Mucosa of descending colon (tissue), 3 donors: Measurements from ENCODE around the gene GPN1. TPM values are rescaled to one million over a fixed set of nuclear protein-coding genes. Genes with fewer than 3 reads are reported as not detected.

Experiments used
- ATAC-seq: fragments of 200-7000 bp; cut with Tn5 transposase; one replicate; pipeline ENCODE4 v1.9.1; 2020; ENCODE audit warnings: mild to moderate bottlenecking, moderate library complexity
- DNase-seq, 3 donors: peaks; one replicate each; pipeline ENCODE4 v3.0.0-alpha.2; 2020
- H3K36me3 ChIP-seq: fragments of 200-600 bp; one replicate; pipeline ENCODE4 v1.8.0; 2021; ENCODE audit warnings: low read depth, mild to moderate bottlenecking
- H3K4me1 ChIP-seq: fragments of 200-600 bp; one replicate; pipeline ENCODE4 v1.8.0; 2021; ENCODE audit warnings: low read depth, mild to moderate bottlenecking
- H3K4me3 ChIP-seq: fragments of 200-600 bp; one replicate; pipeline ENCODE4 v1.8.0; 2021; ENCODE audit warnings: mild to moderate bottlenecking
- H3K9me3 ChIP-seq: fragments of 200-600 bp; one replicate; pipeline ENCODE4 v1.8.0; 2021; ENCODE audit warnings: mild to moderate bottlenecking
- CTCF ChIP-seq: fragments of 200-600 bp; IDR thresholded peaks from one replicate; pipeline ENCODE4 v1.8.0; 2022; ENCODE audit warnings: antibody characterized with exemption, mild to moderate bottlenecking
- intact Hi-C, 2 donors: fragments of 100-400 bp; cut with DNase I in 1 of 2; cut with micrococcal nuclease in 1 of 2; formaldehyde crosslinking; loops; one replicate each; pipeline versions ENCODE4 v1.11.0 to v1.11.1; 2022; cut with DNase I, micrococcal nuclease
- total RNA-seq, 3 donors: library from RNA; stranded (reverse); fragmentation: NEBNext Ultra II Directional in 2 of 3; extraction: Animal tissue kit (Norgen Biotek cat#: 25700) in 2 of 3; gene quantifications; one replicate each; pipeline versions ENCODE4 v1.2.1 to v1.2.4, GENCODE V29; 2021 to 2023
- donor health status: DM: no; HTN: no; CAD: no; lungs with moderate emphysema.
- donor health status: DM: no; HTN: no; CAD: no.
- donor health status: DM: no; HTN: yes; CAD: no.

The GPN1 gene
- total RNA-seq, 3 donors from 2014 or later, result 23.3 to 27.8 (median 25.2) TPM

- Histone ChIP-seq H3K36me3 (no peaks in the 10 kb centered on the region), H3K4me3 (no peak overlapping the region), H3K9me3 (no peaks in the 10 kb centered on the region), H3K4me1 (no peaks in the 10 kb centered on the region)
- no peak for TF ChIP-seq CTCF
- ATAC-seq (no peak), DNase-seq (no peak)
- intact Hi-C loops, result no loop called here
These were observed 26.5 kb downstream of the GPN1 start for GRCh38 chr2:27655155-27655951.

GRCh38 chr2:27661371-27661770 is 32.5 kb downstream of the GPN1 start:
- H3K4me1 ChIP-seq, result peaks cover 21% of the 10 kb centered on the region
- H3K4me3 ChIP-seq, result no peak overlapping the region
- no peaks in the 10 kb centered on the region for H3K9me3 ChIP-seq
- no peak for ATAC-seq
- DNase-seq, result no peak
- no peaks in the 10 kb centered on the region for H3K36me3 ChIP-seq
- TF ChIP-seq CTCF, result no peak
- intact Hi-C loops, result no loop called here

- H3K4me1 ChIP-seq, result peaks cover 21% of the 10 kb centered on the region
- ATAC-seq (peak; percentile 91), DNase-seq (peak; percentile 78 to 83 (median 78))
- no peak for TF ChIP-seq CTCF
- no peaks in the 10 kb centered on the region for H3K36me3 ChIP-seq
- peak within 1 kb of the TSS; percentile 85 for H3K4me3 ChIP-seq
- intact Hi-C loops, result no loop called here
- no peaks in the 10 kb centered on the region for H3K9me3 ChIP-seq
These were observed 34.7 kb downstream of the GPN1 start, which contains the start of the genes SLC4A1AP and SUPT7L for GRCh38 chr2:27663285-27664153. SLC4A1AP (plus strand) TSS chr2:27663889; CDS start chr2:27663915, 26 bp downstream. SUPT7L (minus strand) TSS chr2:27663614; CDS start chr2:27662192, 1,422 bp downstream.

- Histone ChIP-seq H3K9me3 (no peaks in the 10 kb centered on the region), H3K36me3 (no peaks in the 10 kb centered on the region), H3K4me1 (peaks cover 21% of the 10 kb centered on the region), H3K4me3 (peak overlapping the region; percentile 85)
- peak; percentile 47 for ATAC-seq
- intact Hi-C loops, result no loop called here
- no peak for DNase-seq
- TF ChIP-seq CTCF, result no peak
These were observed 35.3 kb downstream of the GPN1 start for GRCh38 chr2:27664154-27664574.

GRCh38 chr2:27664622-27665363 is 35.9 kb downstream of the GPN1 start:
- H3K9me3 ChIP-seq, result no peaks in the 10 kb centered on the region
- ATAC-seq (no peak), DNase-seq (no peak)
- H3K36me3 ChIP-seq, result peaks cover 6% of the 10 kb centered on the region
- peak overlapping the region; percentile 85 for H3K4me3 ChIP-seq
- peaks cover 21% of the 10 kb centered on the region for H3K4me1 ChIP-seq
- intact Hi-C loops, result no loop called here
- no peak for TF ChIP-seq CTCF
